HEK293T (cell line): Measurements from ENCODE around the gene SLC2A4.
A peak's percentile ranks its signal among the peaks of the same experiment; 100 is the strongest.

ENCODE experiments used
- CTCF ChIA-PET: fragments of 350-600 bp; formaldehyde crosslinking; extraction: SDS; loops from one replicate; lab custom pipeline; 2021; ENCODE audit warnings: antibody characterized with exemption, inconsistent platforms; lab: Yijun Ruan, JAX
- POLR2A ChIA-PET: fragments of 350-600 bp; formaldehyde crosslinking; extraction: SDS; loops from one replicate; lab custom pipeline; 2020; ENCODE audit warnings: antibody characterized with exemption, inconsistent platforms; lab: Yijun Ruan, JAX
- DNase-seq: peaks from one replicate; pipeline ENCODE4 v3.0.0; 2012; ENCODE audit warnings: mixed read lengths; ENCODE audit errors: extremely low spot score
- ARNT ChIP-seq: fragments of 450-650 bp; IDR thresholded peaks from 2 replicates; pipeline ENCODE4 v1.6.1; 2017; ENCODE audit warnings: mild to moderate bottlenecking
- BHLHE40 ChIP-seq: fragments of 450-650 bp; IDR thresholded peaks from 2 replicates; pipeline ENCODE4 v1.6.1; 2016; ENCODE audit warnings: mild to moderate bottlenecking, moderate library complexity, borderline replicate concordance
- CTBP1 ChIP-seq: fragments of 450-650 bp; IDR thresholded peaks from 2 replicates; pipeline ENCODE4 v1.6.1; 2016; ENCODE audit warnings: borderline replicate concordance
- ELF4 ChIP-seq: fragments of 450-650 bp; IDR thresholded peaks from 2 replicates; pipeline ENCODE4 v1.6.1; 2017; ENCODE audit warnings: antibody characterized with exemption
- FOXA1 ChIP-seq: fragments of 450-650 bp; IDR thresholded peaks from 2 replicates; pipeline ENCODE4 v1.6.1; 2016; ENCODE audit warnings: mild to moderate bottlenecking
- FOXK2 ChIP-seq: fragments of 450-650 bp; IDR thresholded peaks from 2 replicates; pipeline ENCODE4 v1.6.1; 2016; ENCODE audit warnings: mild to moderate bottlenecking
- FOXM1 ChIP-seq: fragments of 450-650 bp; IDR thresholded peaks from 2 replicates; pipeline ENCODE4 v1.6.1; 2017; ENCODE audit warnings: mild to moderate bottlenecking, borderline replicate concordance
- HDGF ChIP-seq: fragments of 450-650 bp; IDR thresholded peaks from 2 replicates; pipeline ENCODE4 v1.6.1; 2017; ENCODE audit warnings: antibody characterized with exemption, borderline replicate concordance
- L3MBTL2 ChIP-seq: fragments of 450-650 bp; conservative IDR thresholded peaks from 2 replicates; pipeline ENCODE4 v1.6.1; 2016; ENCODE audit warnings: mild to moderate bottlenecking
- LEF1 ChIP-seq: fragments of 450-650 bp; IDR thresholded peaks from 2 replicates; pipeline ENCODE4 v1.6.1; 2017; ENCODE audit warnings: mild to moderate bottlenecking, borderline replicate concordance
- NFRKB ChIP-seq: fragments of 450-650 bp; IDR thresholded peaks from 2 replicates; pipeline ENCODE4 v1.6.1; 2016; ENCODE audit warnings: mild to moderate bottlenecking, moderate library complexity
- PKNOX1 ChIP-seq: fragments of 450-650 bp; IDR thresholded peaks from 2 replicates; pipeline ENCODE4 v1.6.1; 2016
- SP1 ChIP-seq: fragments of 450-650 bp; IDR thresholded peaks from 2 replicates; pipeline ENCODE4 v1.6.1; 2017
- SUZ12 ChIP-seq: fragments of 450-650 bp; IDR thresholded peaks from 2 replicates; pipeline ENCODE4 v1.6.1; 2016; ENCODE audit warnings: mild to moderate bottlenecking
- TARDBP ChIP-seq: fragments of 450-650 bp; IDR thresholded peaks from 2 replicates; pipeline ENCODE4 v1.6.1; 2016
- ZNF384 ChIP-seq: fragments of 450-650 bp; IDR thresholded peaks from 2 replicates; pipeline ENCODE4 v1.6.1; 2016

Gene SLC2A4

GRCh38 chr17:7262935-7263800 lies 18.4 kb upstream of the SLC2A4 start:
- no peak for DNase-seq
- CTCF ChIA-PET: no interaction called here
- POLR2A ChIA-PET: interaction anchor here (0.7 kb wide), 1 partner anchor 41 kb away, joined by 3 read pairs; no protein-coding TSS in a partner anchor
- TF ChIP-seq SUZ12 (no peak), HDGF (no peak), ELF4 (no peak), FOXM1 (no peak), L3MBTL2 (no peak), LEF1 (no peak), FOXK2 (no peak), ZNF384 (no peak), ARNT (no peak), BHLHE40 (no peak), NFRKB (no peak), FOXA1 (no peak)

GRCh38 chr17:7263801-7264078 lies 17.8 kb upstream of the SLC2A4 start:
- no peak for TF ChIP-seq L3MBTL2
- no peak for TF ChIP-seq ARNT
- no peak for TF ChIP-seq FOXK2
- TF ChIP-seq FOXM1: no peak
- TF ChIP-seq ZNF384: no peak
- TF ChIP-seq TARDBP: no peak
- no peak for TF ChIP-seq PKNOX1
- no peak for TF ChIP-seq SUZ12
- TF ChIP-seq SP1: no peak
- DNase-seq: no peak
- CTCF ChIA-PET: interaction anchor here (0.6 to 1.2 kb wide), 3 partner anchors 16 to 341 kb away, joined by 3 to 6 read pairs (median 3); no protein-coding TSS in a partner anchor
- POLR2A ChIA-PET: interaction anchor here (0.7 to 1.3 kb wide), 2 partner anchors 24 to 42 kb away, joined by 3 to 4 read pairs; partner anchors contain the start of gene PHF23

- no peak for TF ChIP-seq ZNF384
- no peak for TF ChIP-seq FOXA1
- ChIA-PET CTCF (no interaction called here), POLR2A (interaction anchor here (1.0 kb wide), 1 partner anchor 137 kb away, joined by 3 read pairs; the partner anchor contains the start of gene TMEM256)
- DNase-seq: no peak
Measured at GRCh38 chr17:7266784-7267183, 14.7 kb upstream of the SLC2A4 start.

- no peak for TF ChIP-seq LEF1
- no peak for TF ChIP-seq CTBP1
- no peak for TF ChIP-seq ZNF384
- no peak for TF ChIP-seq BHLHE40
- no peak for TF ChIP-seq ARNT
- TF ChIP-seq FOXK2: no peak
- TF ChIP-seq PKNOX1: no peak
- no peak for TF ChIP-seq SUZ12
- no peak for TF ChIP-seq L3MBTL2
- no peak for TF ChIP-seq ELF4
- no peak for TF ChIP-seq FOXM1
- no peak for TF ChIP-seq FOXA1
- no peak for TF ChIP-seq SP1
- no peak for TF ChIP-seq NFRKB
- ChIA-PET POLR2A (interaction anchor here (2.4 kb wide), 1 partner anchor 37 kb away, joined by 9 read pairs; the partner anchor contains the start of gene GABARAP), CTCF (interaction anchor here (0.6 kb wide), 1 partner anchor 61 kb away, joined by 3 read pairs; no protein-coding TSS in a partner anchor)
- no peak for DNase-seq
Measured at GRCh38 chr17:7279448-7279847, 2.1 kb upstream of the SLC2A4 start.

- ChIA-PET POLR2A (interaction anchor here (1.2 to 2.4 kb wide), 4 partner anchors 16 to 49 kb away, joined by 4 to 9 read pairs (median 8); partner anchors contain the start of genes GABARAP and NEURL4), CTCF (interaction anchor here (0.6 to 1.8 kb wide), 9 partner anchors 11 to 299 kb away, joined by 3 to 22 read pairs (median 4); partner anchors contain the start of gene CTDNEP1)
- no peak for TF ChIP-seq FOXA1
- peak; percentile 79 for TF ChIP-seq L3MBTL2
- peak; percentile 86 for DNase-seq
Measured at GRCh38 chr17:7280519-7281073, 922 bp upstream of the SLC2A4 start.

- no peak for DNase-seq
- ChIA-PET POLR2A (interaction anchor here (0.5 to 2.2 kb wide), 7 partner anchors 14 to 279 kb away, joined by 3 to 9 read pairs (median 5); partner anchors contain the start of genes ACADVL, DLG4 and NEURL4), CTCF (interaction anchor here (0.8 to 1.7 kb wide), 4 partner anchors 14 to 105 kb away, joined by 4 read pairs; no protein-coding TSS in a partner anchor)
- TF ChIP-seq SP1 (no peak), NFRKB (no peak), L3MBTL2 (no peak), PKNOX1 (no peak)
Measured at GRCh38 chr17:7281953-7282751, 634 bp downstream of the SLC2A4 start.
